Measurements from ENCODE around the gene PLCXD1.
A peak's percentile ranks its signal among the peaks of the same experiment; 100 is the strongest.
"Not testable (repeated sequence)": the region's sequence is repeated elsewhere in the genome, so short reads cannot be mapped to it uniquely, and the experiment has no call there.

The PLCXD1 gene

DNA sequence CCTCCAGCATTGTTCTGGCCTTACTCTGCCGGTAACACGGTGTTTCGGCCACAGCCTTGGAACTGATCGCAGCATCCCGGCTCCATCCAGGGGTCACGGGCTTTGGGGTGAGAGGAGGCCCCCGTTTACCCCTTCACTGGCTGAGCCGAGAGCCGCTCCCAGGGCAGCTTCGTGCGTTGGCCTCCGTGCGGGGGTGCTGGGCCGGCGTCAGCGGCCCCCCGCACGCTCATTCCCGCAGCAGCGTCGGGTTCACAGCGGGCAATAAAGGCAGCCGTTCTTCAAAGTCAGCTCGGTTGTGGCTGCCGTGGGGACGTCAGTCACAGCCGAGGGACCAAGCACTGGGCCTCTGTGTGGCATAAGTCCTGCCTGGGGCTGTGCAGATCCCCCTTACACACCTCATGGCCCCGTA lies 25.3 kb upstream of the PLCXD1 start:
- H3K4me1 ChIP-seq (ENCODE audit: insufficient read depth, poor library complexity, severe bottlenecking) = peaks cover 2% of the 10 kb centered on the region
- H3K27me3 ChIP-seq (ENCODE audit: insufficient read depth, poor library complexity, severe bottlenecking) = no peaks in the 10 kb centered on the region
- H3K36me3 ChIP-seq (ENCODE audit: low read depth) = no peaks in the 10 kb centered on the region
- no peak overlapping the region for H3K27ac ChIP-seq (ENCODE audit: poor library complexity, severe bottlenecking)
- TF ChIP-seq, protein P1, sequence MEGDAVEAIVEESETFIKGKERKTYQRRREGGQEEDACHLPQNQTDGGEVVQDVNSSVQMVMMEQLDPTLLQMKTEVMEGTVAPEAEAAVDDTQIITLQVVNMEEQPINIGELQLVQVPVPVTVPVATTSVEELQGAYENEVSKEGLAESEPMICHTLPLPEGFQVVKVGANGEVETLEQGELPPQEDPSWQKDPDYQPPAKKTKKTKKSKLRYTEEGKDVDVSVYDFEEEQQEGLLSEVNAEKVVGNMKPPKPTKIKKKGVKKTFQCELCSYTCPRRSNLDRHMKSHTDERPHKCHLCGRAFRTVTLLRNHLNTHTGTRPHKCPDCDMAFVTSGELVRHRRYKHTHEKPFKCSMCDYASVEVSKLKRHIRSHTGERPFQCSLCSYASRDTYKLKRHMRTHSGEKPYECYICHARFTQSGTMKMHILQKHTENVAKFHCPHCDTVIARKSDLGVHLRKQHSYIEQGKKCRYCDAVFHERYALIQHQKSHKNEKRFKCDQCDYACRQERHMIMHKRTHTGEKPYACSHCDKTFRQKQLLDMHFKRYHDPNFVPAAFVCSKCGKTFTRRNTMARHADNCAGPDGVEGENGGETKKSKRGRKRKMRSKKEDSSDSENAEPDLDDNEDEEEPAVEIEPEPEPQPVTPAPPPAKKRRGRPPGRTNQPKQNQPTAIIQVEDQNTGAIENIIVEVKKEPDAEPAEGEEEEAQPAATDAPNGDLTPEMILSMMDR (IDR thresholded peaks at IDR 0.05; ENCODE audit: poor library complexity, severe bottlenecking) = no peak
- ATAC-seq (ENCODE audit: low read depth) (no peak), DNase-seq (ENCODE audit: low spot score) (peak; percentile 46)
- H3K4me3 ChIP-seq (ENCODE audit: severe bottlenecking) = no peak overlapping the region
- no peaks in the 10 kb centered on the region for H3K9me3 ChIP-seq (ENCODE audit: severe bottlenecking)

DNA sequence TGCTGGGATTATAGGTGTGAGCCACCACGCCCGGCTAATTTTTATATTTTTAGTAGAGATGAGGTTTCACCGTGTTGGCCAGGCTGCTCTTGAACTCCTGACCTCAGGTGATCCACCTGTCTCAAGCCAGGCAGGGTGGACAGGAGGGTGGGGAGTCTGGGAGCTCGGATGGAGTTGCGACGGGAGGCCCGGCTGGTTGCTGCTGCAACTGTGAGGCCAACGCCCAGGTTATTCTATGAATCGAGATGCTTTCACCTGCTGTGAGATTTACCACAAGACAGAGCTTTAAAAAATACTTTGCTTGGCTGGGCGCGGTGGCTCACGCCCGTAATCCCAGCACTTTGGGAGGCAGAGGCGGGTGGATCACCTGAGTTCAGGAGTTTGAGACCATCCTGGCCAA lies 24.1 kb upstream of the PLCXD1 start:
- H3K4me3 ChIP-seq (ENCODE audit: severe bottlenecking); H3K27me3 ChIP-seq (ENCODE audit: insufficient read depth, poor library complexity, severe bottlenecking); H3K9me3 ChIP-seq (ENCODE audit: severe bottlenecking); H3K36me3 ChIP-seq (ENCODE audit: low read depth); ATAC-seq (ENCODE audit: low read depth); H3K27ac ChIP-seq (ENCODE audit: poor library complexity, severe bottlenecking): not testable (repeated sequence)
- DNase-seq (ENCODE audit: low spot score) = peak; percentile 24
- H3K4me1 ChIP-seq (ENCODE audit: insufficient read depth, poor library complexity, severe bottlenecking) = peaks cover 13% of the 10 kb centered on the region

DNA sequence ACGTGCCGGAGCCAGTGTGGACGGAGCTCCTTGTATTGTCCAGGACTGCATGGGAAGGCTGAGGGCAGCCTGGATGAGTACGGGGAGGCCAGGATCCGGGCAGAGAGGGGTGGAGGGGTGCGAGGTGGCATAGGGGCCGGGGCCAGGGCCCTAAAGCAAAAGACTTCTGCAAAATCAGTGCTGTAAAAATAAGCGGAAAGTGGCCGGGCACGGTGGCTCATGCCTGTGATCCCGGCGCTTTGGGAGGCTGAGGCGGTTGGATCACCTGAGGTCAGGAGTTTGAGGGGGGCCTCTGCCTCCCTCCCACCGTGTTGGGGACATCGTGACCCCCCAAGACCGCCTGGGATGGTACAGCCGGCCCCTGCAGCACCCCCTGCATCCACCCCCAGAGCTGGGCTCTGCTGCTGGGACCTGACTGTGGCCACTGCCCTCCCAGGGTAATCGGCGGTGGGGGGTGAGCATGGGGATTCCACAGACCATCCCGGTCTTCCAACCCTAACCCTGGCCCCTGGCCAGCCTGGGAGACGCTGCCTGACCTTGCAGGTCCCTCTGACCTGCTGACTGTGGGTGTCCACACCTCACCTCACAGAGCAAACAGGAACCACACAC lies 23.4 kb upstream of the PLCXD1 start:
- Histone ChIP-seq H3K36me3 (ENCODE audit: low read depth) (no peaks in the 10 kb centered on the region), H3K9me3 (ENCODE audit: severe bottlenecking) (no peaks in the 10 kb centered on the region), H3K4me1 (ENCODE audit: insufficient read depth, poor library complexity, severe bottlenecking) (peaks cover 13% of the 10 kb centered on the region), H3K27ac (ENCODE audit: poor library complexity, severe bottlenecking) (no peak overlapping the region), H3K27me3 (ENCODE audit: insufficient read depth, poor library complexity, severe bottlenecking) (no peaks in the 10 kb centered on the region), H3K4me3 (ENCODE audit: severe bottlenecking) (no peak overlapping the region)
- peak; percentile 68 for DNase-seq (ENCODE audit: low spot score)
- TF ChIP-seq, protein P1 (IDR thresholded peaks at IDR 0.05; ENCODE audit: poor library complexity, severe bottlenecking) = no peak
- ATAC-seq (ENCODE audit: low read depth) = no peak

DNA sequence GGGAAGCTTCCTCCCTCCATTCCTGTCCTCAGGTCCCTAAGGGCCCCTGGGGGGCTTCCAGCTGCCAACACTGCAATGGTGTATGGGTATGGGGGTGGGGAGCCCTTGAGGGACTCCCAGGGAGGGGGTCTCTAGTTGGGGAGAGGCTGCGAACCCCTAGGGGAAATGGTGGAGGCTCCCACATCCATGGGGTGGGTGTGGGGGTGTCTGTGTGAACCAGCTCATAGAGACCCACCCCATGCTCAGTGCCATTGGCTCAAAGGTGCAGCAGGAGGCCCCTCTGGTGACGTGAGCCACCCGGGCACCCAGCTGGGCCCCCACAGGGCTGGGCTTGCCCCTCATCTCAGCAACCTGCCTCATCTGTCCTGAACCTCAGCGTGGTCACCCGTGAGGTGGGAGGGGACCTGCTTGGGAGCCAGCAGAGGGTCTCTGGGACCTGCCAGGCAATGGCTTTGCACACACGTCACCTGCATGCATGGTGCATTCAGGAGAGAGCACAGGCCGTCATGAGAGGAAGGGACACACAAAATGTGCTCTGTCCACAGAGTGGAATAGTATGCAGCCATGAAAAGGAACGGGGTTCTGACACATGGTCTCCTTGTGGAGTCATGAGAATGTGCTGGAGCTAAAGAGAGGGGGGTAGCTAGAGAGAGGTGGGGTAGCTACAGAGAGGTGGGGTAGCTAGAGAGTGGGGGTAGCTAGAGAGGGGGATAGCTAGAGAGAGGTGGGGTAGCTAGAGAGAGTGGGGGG lies 22.7 kb upstream of the PLCXD1 start:
- Histone ChIP-seq H3K4me1 (ENCODE audit: insufficient read depth, poor library complexity, severe bottlenecking) (peaks cover 13% of the 10 kb centered on the region), H3K27ac (ENCODE audit: poor library complexity, severe bottlenecking) (no peak overlapping the region), H3K4me3 (ENCODE audit: severe bottlenecking) (no peak overlapping the region), H3K9me3 (ENCODE audit: severe bottlenecking) (no peaks in the 10 kb centered on the region), H3K27me3 (ENCODE audit: insufficient read depth, poor library complexity, severe bottlenecking) (no peaks in the 10 kb centered on the region), H3K36me3 (ENCODE audit: low read depth) (no peaks in the 10 kb centered on the region)
- TF ChIP-seq, protein P1 (IDR thresholded peaks at IDR 0.05; ENCODE audit: poor library complexity, severe bottlenecking) = no peak
- DNase-seq (ENCODE audit: low spot score) = no peak
- ATAC-seq (ENCODE audit: low read depth) = no peak

DNA sequence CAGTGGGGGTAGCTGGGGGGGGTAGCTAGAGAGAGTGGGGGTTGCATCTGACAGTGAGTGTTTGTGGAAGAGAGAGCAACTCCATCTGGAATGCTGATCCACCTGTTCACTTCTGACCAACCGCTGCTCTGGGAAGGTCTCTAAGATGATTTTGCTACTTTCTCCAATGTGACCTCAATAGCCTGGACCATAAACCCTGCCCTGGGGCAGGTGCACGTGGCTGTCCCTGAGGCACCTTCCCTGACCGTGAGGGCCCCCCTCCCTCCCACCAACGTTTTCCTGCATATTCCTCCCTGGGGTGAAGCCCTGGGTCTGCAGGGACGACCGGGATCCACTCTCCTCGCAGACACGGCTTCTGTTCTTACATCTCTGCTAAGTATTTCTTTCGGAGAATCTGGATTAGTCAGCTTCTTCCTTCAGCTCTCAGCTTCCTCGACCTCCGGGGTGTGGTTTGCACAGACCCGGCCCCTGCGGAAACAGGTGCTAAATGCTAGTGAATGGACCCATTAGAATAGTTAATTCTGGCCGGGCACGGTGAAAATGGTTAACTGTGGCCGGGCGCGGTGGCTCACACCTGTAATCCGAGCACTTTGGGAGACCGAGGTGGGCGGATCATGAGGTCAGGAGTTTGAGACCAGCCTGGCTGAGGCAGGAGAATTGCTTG lies 21.4 kb upstream of the PLCXD1 start:
- H3K4me3 ChIP-seq (ENCODE audit: severe bottlenecking) = no peak overlapping the region
- TF ChIP-seq, protein P1 (IDR thresholded peaks at IDR 0.05; ENCODE audit: poor library complexity, severe bottlenecking) = no peak
- H3K27ac ChIP-seq (ENCODE audit: poor library complexity, severe bottlenecking) = no peak overlapping the region
- no peaks in the 10 kb centered on the region for H3K9me3 ChIP-seq (ENCODE audit: severe bottlenecking)
- DNase-seq (ENCODE audit: low spot score) (peak; percentile 40), ATAC-seq (ENCODE audit: low read depth) (peak; percentile 28; the same call in 1 of the 3 replicates)
- peaks cover 16% of the 10 kb centered on the region for H3K4me1 ChIP-seq (ENCODE audit: insufficient read depth, poor library complexity, severe bottlenecking)
- H3K36me3 ChIP-seq (ENCODE audit: low read depth) = no peaks in the 10 kb centered on the region
- H3K27me3 ChIP-seq (ENCODE audit: insufficient read depth, poor library complexity, severe bottlenecking) = no peaks in the 10 kb centered on the region

Measured in RWPE2 (cell line).